A673 (cell line): ENCODE measurements around the gene ZBTB38. TPM values are rescaled to one million over a fixed set of nuclear protein-coding genes. Genes with fewer than 3 reads are reported as not detected.
A peak's percentile ranks its signal among the peaks of the same experiment; 100 is the strongest.

ENCODE experiments used
- BruUV-seq: library from RNA; stranded (reverse); fragments of 400-500 nt; replicated peaks from 2 replicates; lab custom pipeline; 2021; lab: Mats Ljungman, UMichigan
- CTCF ChIA-PET: fragments of 300-600 bp; sonication (Branson Sonifier 250); formaldehyde crosslinking; loops from one replicate; lab custom pipeline; 2022; ENCODE audit warnings: antibody characterized with exemption; lab: Charles Lee
- POLR2A ChIA-PET: fragments of 300-600 bp; sonication (Branson Sonifier 250); formaldehyde crosslinking; loops from one replicate; lab custom pipeline; 2022; ENCODE audit warnings: antibody characterized with exemption; ENCODE audit not compliant: low non-redundant PET; lab: Charles Lee
- DNase-seq: peaks from one replicate; pipeline ENCODE4 v3.0.0-alpha.2; 2015; ENCODE audit warnings: low spot score
- H3K27ac ChIP-seq: fragments of 200-600 bp; sonication (generic); 2 replicates; pipeline ENCODE4 v1.5.1; 2016; ENCODE audit warnings: mixed run types, low read depth, mild to moderate bottlenecking, mixed read lengths, antibody characterized with exemption, low read length; ENCODE audit not compliant: poor library complexity, severe bottlenecking
- H3K27me3 ChIP-seq: fragments of 200-600 bp; sonication (generic); replicated peaks from 2 replicates; pipeline ENCODE4 v1.6.1; 2017; ENCODE audit warnings: mixed run types, low read depth, mild to moderate bottlenecking, mixed read lengths, antibody characterized with exemption, low read length; ENCODE audit not compliant: insufficient read depth, poor library complexity
- H3K36me3 ChIP-seq: fragments of 200-600 bp; sonication (generic); 2 replicates; pipeline ENCODE4 v1.6.1; 2016; ENCODE audit warnings: mixed run types, mild to moderate bottlenecking, mixed read lengths, antibody characterized with exemption, low read length; ENCODE audit not compliant: insufficient read depth, poor library complexity, severe bottlenecking
- H3K4me1 ChIP-seq: fragments of 200-600 bp; sonication (generic); 2 replicates; pipeline ENCODE4 v1.6.1; 2017; ENCODE audit warnings: mixed run types, mild to moderate bottlenecking, mixed read lengths, antibody characterized with exemption, low read length; ENCODE audit not compliant: insufficient read depth, poor library complexity, severe bottlenecking
- H3K4me3 ChIP-seq: fragments of 200-600 bp; sonication (generic); 2 replicates; pipeline ENCODE4 v1.5.1; 2016; ENCODE audit warnings: low read depth, mixed run types, mild to moderate bottlenecking, mixed read lengths, low read length; ENCODE audit not compliant: poor library complexity, severe bottlenecking
- H3K9me3 ChIP-seq: fragments of 200-600 bp; sonication (generic); 2 replicates; pipeline ENCODE4 v1.6.1; 2016; ENCODE audit warnings: mixed run types, low read depth, mild to moderate bottlenecking, mixed read lengths, antibody characterized with exemption, low read length; ENCODE audit not compliant: poor library complexity, severe bottlenecking
- EZH2 ChIP-seq: fragments of 200-600 bp; sonication (generic); IDR thresholded peaks from 2 replicates; pipeline ENCODE4 v1.6.1; 2017; ENCODE audit warnings: borderline replicate concordance, low read depth, mild to moderate bottlenecking, mixed read lengths, antibody characterized with exemption, low read length; ENCODE audit not compliant: poor library complexity, severe bottlenecking
- intact Hi-C: fragments of 100-400 bp; cut with micrococcal nuclease; formaldehyde crosslinking; loops from one replicate; pipeline ENCODE4 v1.10.0; 2022; ENCODE audit not compliant: unreplicated experiment
- total RNA-seq: library from RNA; stranded (reverse); gene quantifications from 2 replicates; pipeline ENCODE4 v1.2.3, GENCODE V29; 2021
- TF ChIP-seq, protein P1 (sequence below): fragments of 300-800, 200-600 bp; sonication (generic); conservative IDR thresholded peaks from 2 replicates; pipeline ENCODE4 v1.5.1; 2017; ENCODE audit warnings: low read depth, mild to moderate bottlenecking, antibody characterized with exemption, low read length, moderate library complexity, mixed read lengths

Gene ZBTB38
- total RNA-seq, 1 experiment from 2014 or later, result 23.7 TPM

DNA sequence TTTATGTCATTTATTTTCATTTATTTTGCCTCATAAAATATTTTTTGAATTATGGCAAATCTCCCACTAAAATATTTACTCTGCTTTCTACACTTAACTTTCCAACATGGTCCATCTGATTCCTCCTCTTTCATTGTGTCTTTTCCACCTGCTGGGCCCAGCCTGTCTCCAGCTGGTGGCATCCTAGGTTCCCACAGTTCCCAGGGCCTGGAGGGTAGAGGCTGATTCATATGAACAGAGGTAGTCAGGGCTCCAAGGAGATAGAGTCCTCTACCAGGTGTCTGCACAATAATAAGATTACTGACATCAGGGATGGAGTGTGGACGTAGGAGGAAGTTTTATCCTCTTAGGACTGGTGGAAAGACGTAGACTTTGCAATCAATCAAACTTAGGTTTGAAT is 14.3 kb downstream of the ZBTB38 start:
- intact Hi-C loops, result no loop called here
- ChIA-PET CTCF (no interaction called here), POLR2A (no interaction called here)
- no TSS peak for BruUV-seq
- Histone ChIP-seq H3K36me3 (no peaks in the 10 kb centered on the region), H3K27me3 (no peaks in the 10 kb centered on the region), H3K9me3 (no peaks in the 10 kb centered on the region), H3K27ac (no peak overlapping the region), H3K4me1 (peaks cover 34% of the 10 kb centered on the region), H3K4me3 (no peak overlapping the region)
- no peak for DNase-seq
- TF ChIP-seq, protein P1, sequence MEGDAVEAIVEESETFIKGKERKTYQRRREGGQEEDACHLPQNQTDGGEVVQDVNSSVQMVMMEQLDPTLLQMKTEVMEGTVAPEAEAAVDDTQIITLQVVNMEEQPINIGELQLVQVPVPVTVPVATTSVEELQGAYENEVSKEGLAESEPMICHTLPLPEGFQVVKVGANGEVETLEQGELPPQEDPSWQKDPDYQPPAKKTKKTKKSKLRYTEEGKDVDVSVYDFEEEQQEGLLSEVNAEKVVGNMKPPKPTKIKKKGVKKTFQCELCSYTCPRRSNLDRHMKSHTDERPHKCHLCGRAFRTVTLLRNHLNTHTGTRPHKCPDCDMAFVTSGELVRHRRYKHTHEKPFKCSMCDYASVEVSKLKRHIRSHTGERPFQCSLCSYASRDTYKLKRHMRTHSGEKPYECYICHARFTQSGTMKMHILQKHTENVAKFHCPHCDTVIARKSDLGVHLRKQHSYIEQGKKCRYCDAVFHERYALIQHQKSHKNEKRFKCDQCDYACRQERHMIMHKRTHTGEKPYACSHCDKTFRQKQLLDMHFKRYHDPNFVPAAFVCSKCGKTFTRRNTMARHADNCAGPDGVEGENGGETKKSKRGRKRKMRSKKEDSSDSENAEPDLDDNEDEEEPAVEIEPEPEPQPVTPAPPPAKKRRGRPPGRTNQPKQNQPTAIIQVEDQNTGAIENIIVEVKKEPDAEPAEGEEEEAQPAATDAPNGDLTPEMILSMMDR, result no peak
- TF ChIP-seq EZH2, result no peak

DNA sequence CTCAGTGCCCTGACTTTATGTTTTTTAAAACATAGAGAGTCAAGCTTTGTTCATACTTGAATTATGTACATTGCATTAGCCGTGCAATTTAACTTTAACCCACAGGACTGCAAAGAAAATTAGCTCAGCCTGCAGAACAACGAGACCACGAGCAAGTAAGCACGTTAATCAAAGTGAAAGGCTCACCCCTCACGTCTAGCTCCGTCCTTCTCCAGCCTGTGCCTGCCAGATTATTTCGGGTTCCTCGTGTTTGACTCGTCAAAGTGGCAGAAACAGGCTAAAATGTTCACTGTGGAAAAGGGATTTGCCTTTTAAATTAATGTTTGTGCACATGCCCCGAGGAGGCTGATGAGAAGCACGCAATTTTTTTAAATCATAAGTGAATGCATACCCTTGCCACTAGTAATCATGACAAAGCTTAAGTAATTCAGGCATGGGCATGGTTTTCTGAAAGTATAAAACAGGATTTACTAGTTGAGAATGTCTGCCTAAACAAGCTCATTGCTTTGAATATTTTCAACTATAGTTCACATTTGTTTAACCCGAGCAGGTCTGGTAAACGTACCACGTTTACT is 15.3 kb downstream of the ZBTB38 start:
- intact Hi-C loops, result no loop called here
- Histone ChIP-seq H3K27me3 (no peaks in the 10 kb centered on the region), H3K4me1 (peaks cover 38% of the 10 kb centered on the region), H3K27ac (peak overlapping the region; percentile 10), H3K36me3 (no peaks in the 10 kb centered on the region), H3K9me3 (no peaks in the 10 kb centered on the region), H3K4me3 (peak overlapping the region; percentile 1)
- BruUV-seq, result no TSS peak
- DNase-seq, result no peak
- ChIA-PET POLR2A (interaction anchor here (0.6 kb wide), 1 partner anchor 44 kb away, joined by 4 read pairs; no protein-coding TSS in a partner anchor), CTCF (interaction anchor here (0.6 kb wide), 1 partner anchor 320 kb away, joined by 3 read pairs; no protein-coding TSS in a partner anchor)
- TF ChIP-seq, protein P1, result no peak
- no peak for TF ChIP-seq EZH2

DNA sequence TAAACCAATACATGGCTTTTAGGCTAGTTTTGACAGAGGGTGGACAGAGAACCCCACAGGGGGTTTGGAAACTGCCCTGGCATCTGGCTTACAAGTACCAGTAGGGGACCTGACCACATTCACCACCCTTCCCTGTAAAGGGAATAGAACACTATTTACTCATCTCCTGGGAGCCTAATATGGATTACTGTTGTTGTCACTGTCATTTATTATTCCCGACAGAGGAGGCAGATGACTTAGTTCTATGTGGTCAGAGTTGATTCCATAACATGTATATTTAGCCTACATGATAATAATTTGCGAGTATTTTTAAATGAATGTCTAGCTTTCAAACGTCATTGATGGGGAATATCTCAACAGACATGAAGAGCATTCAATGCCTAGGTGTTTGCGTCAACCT is 15.9 kb downstream of the ZBTB38 start:
- intact Hi-C loops, result no loop called here
- Histone ChIP-seq H3K4me1 (peaks cover 38% of the 10 kb centered on the region), H3K9me3 (no peaks in the 10 kb centered on the region), H3K27me3 (no peaks in the 10 kb centered on the region), H3K27ac (peak overlapping the region; percentile 10), H3K36me3 (no peaks in the 10 kb centered on the region), H3K4me3 (peak overlapping the region; percentile 1)
- no TSS peak for BruUV-seq
- TF ChIP-seq, protein P1, result 0 out of 2 replicates have a peak, but pooled peaks have one; percentile 12
- no peak for TF ChIP-seq EZH2
- ChIA-PET POLR2A (no interaction called here), CTCF (interaction anchor here (0.6 kb wide), 1 partner anchor 320 kb away, joined by 3 read pairs; no protein-coding TSS in a partner anchor)
- DNase-seq, result peak; percentile 41
